Inflammatory macrophage (primary cell): ENCODE results near the gene RFX6.
A peak's percentile ranks its signal among the peaks of the same experiment; 100 is the strongest.

Source experiments
- DNase-seq, 2 donors: peaks; one replicate each; pipeline ENCODE4 v3.0.0-alpha.2; 2020 to 2022

The RFX6 gene

GRCh38 chr6:116971959-116972358, 94.9 kb downstream of the RFX6 start:
- DNase-seq, result peak; percentile 36 to 39

DNA sequence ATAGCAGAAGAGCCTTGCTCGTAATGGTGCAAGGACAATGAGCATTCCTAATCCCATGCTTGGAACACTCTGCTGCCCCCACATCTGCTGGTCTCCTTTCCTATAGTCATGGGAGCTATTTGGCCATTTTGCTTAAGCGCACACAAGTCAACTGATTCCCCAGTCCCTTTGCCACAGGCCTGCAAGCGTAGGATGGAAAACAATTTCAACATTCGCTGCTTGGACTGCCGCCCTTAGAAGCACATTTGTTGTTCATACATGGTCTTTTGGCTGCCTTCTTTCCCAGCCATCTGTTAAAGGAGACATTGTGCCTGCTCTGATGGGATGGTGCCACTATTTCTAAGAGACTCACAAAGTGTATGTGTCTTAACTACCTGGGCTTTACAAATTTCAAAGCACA, 96.9 kb downstream of the RFX6 start:
- DNase-seq, result no peak

DNA sequence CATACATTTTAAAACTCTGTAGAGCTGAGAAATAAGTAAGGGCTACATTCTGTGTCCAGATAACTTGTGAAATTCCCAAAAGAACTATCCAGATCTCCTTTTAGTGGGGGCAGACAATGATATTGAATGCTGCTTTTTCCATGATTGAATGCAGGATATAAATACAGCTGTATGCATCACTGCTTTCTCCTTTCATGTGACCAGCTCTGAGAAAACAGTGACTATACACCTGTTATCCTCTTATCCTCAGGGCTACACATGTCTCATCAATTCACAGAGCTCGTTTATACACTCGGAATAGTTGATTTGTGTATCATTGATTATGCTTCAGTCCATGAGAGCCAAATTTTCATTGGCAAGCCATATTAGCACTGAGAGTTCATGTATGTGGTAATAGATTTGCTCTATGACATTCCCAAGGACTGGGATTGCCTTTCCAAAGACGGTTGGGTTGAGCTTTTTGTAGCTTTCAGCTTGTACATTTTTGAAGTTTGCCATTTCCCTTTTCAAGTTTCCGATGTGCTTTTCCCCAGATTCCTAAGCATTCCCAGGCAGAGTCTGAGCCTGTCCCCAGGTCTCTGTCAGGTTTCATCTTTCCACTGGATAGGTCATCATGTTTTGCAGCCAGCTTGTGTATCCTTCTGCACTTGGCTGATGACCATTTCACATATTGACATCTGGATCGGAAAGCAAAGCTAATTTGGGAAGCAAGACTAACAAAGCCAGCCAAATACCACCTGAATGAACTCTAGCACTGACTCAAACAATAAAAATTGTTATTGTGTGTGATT, 97.7 kb downstream of the RFX6 start:
- no peak for DNase-seq

DNA sequence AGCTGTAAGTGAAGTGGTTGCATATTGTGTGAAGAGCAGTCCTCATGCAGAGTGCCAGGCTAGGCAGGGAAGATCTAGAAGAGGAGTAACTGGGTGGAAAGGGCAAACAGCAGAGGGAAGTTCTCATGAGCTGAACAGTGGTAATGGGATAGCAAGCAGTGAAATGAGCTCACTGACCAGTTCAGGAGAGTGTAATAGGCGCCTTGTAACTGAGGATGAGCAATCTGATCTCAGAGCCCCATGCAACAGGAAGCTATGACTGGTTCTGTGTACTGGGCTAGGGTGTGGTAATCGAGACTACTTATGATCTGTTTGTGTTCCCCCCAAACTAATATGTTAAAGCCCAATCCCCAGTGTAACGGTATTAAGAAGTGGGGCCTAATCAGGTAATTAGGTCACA, 98.6 kb downstream of the RFX6 start:
- DNase-seq, result no peak

- DNase-seq, result no peak
Measured at GRCh38 chr6:116979560-116979959, 102.5 kb downstream of the RFX6 start.
